Adipose tissue (tissue), 3 donors: ENCODE measurements around the gene RNASEH2A. TPM values are rescaled to one million over a fixed set of nuclear protein-coding genes. Genes with fewer than 3 reads are reported as not detected.

Experiments used
- H3K27ac ChIP-seq: one replicate; pipeline ENCODE4 v1.5.1; 2013; ENCODE audit warnings: low read depth, low read length
- WGBS, 3 donors: extraction: QIAGEN DNeasy Blood & Tissue Kit; methylation state at CpG; one replicate each; pipeline ENCODE4 v1.1.7; 2013; 5-methylcytosine and 5-hydroxymethylcytosine counted together
- polyA plus RNA-seq, 3 donors: library from polyadenylated mRNA; stranded (reverse); fragments of 200-250 nt; gene quantifications; one replicate each; pipeline ENCODE4 v1.2.3, GENCODE V29; 2013
- donor health status: healthy with polysubstance abuse.
- donor health status: Bipolar disorder and iron deficiency.
- donor health status: healthy.

RNASEH2A gene
- polyA plus RNA-seq, 3 donors = 3.3 to 6.4 (median 5.6) TPM

DNA sequence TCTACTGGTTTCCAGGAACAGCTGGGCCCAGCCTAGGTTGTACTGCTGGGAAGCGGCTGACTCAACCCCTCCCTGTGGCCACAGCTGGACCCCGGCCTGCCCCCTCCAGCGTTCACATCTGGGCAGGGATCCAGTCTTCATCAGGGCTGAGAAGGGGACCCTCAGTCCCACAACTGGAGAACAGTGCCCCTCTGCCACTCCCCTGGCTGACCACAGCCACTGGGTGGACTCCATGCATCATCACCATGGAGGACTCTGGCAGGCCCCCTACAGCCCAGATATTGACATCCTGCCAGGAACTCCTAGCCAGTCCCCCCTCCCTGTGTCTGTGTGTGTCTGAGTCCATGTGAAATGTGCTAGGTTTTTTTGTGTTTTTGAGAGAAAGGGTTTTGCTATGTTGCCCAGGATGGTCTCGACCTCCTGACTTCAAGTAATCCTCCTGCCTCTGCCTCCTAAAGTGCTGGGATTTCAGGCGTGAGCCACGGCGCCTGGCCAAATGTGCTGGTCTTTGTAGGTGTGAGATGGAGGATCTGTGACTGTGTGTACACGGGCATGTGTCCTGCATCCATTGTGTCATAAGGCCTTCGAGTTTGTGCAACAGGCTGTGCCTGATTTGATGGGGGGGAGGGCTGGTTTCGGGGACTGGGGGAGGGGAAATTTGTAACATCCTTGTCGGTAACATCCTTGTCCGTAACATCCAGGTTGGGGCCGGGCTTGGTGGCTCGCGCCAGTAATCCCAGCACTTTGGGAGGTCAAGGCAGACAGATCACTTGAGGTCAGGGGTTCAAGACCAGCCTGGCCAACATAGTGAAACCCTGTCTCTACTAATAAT, 27.0 kb upstream of the RNASEH2A start:
- WGBS, 3 donors = 44 to 72% (median 45%) methylated on average over 15 of the region's 15 CpGs
- peak overlapping the region; percentile 92 for H3K27ac ChIP-seq

DNA sequence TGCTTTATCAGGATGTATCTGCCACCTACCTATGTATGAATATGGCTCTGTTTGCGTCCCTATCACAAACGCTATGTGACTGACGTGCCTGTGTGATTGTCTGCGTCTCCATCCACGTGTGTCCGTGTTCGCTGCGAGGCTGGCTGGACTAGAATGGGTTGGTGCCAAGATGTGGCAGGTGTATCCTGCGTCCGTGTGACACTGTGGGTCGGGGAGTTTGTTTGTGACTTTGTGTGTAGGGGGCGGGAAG, 24.3 kb upstream of the RNASEH2A start:
- H3K27ac ChIP-seq = peak overlapping the region; percentile 83

DNA sequence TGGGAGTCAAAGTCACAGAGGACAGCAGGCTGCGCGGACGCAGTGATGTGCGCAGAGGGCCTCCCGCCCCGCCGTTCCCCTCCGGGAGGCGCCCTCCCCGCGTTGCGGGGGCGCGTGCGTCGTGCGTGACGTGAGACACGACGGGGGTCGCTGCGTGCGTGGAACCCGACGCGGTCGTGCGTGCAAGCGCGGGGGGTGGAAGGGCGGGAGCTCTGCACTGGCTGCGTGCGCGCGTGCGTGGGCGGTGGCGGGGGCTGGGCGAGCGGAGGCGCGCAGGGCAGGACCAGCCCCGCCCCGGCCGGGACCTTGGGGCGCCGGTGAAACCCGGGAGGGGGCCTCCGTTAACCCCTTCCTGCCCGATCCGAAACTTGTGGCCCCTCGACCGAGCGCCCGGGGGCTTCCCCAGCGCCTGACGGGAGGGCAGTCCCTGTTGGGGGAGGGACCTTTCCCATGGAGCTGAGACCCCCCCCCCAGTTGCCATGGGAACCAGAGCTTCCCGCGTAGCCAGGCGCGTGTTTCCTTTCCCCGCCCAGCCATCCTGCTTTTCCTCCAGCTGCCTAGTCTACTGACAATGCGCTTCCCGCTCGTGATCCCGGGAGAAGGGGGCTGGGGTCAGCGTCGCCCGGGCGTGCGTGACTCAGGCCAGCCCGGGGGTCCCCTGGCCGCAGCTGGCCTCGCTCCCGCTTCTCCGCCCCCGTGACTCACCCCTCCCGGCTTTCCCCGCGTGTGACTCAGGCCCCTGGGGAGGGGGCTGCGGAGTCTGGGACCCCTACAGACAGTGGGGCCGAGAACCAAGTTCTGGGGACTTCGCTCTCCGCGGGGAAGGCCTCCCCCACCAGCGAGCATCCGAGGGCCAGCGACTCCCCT, 23.7 kb upstream of the RNASEH2A start:
- WGBS, 3 donors = 1 to 2% (median 1%) methylated on average over 58 to 88 of the region's 88 CpGs
- peak overlapping the region; percentile 83 for H3K27ac ChIP-seq

More for the DNA sequence above, 24.3 kb upstream of the RNASEH2A start:
- WGBS, 3 donors = 1 to 2% (median 2%) methylated on average over 12 of the region's 12 CpGs

DNA sequence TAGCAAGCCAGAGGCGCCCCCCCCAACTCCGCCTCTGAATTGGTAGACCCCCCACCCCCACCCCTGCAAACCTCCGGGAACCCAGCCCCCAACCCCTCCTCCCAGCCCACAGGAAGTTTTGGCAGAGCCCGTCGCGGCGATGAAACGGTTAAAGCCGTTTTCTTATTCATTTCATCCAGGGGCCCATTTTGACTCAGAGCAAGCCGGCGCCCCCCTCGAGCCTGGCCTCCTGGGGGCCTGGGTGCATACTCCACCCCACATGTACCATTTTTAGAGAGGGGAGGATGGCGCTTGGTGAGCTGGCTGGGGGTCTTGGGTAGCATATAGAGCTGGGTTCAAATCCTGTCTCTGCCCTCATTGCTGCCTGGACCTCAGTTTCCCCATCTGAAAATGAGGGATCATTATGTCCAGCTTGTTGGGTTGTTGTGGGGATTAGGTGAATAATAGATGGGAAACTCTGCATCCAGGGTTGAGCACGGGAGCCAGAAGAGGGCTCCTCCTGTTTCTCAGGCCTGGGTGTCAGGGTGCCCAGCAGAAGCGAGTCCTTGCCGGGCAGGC, 23.0 kb upstream of the RNASEH2A start:
- H3K27ac ChIP-seq = peak overlapping the region; percentile 83
- WGBS, 3 donors = 11 to 22% (median 15%) methylated on average over 14 to 16 of the region's 16 CpGs

- WGBS, 3 donors = 21 to 30% (median 22%) methylated on average over 15 to 18 of the region's 19 CpGs
- peak overlapping the region; percentile 83 for H3K27ac ChIP-seq
Observed at GRCh38 chr19:12783849-12784393, 22.5 kb upstream of the RNASEH2A start.

- peak overlapping the region; percentile 98 for H3K27ac ChIP-seq
- 72 to 76% (median 72%) methylated on average over 10 of the region's 10 CpGs for WGBS, 3 donors
Observed at GRCh38 chr19:12784394-12784870, 22.0 kb upstream of the RNASEH2A start.

DNA sequence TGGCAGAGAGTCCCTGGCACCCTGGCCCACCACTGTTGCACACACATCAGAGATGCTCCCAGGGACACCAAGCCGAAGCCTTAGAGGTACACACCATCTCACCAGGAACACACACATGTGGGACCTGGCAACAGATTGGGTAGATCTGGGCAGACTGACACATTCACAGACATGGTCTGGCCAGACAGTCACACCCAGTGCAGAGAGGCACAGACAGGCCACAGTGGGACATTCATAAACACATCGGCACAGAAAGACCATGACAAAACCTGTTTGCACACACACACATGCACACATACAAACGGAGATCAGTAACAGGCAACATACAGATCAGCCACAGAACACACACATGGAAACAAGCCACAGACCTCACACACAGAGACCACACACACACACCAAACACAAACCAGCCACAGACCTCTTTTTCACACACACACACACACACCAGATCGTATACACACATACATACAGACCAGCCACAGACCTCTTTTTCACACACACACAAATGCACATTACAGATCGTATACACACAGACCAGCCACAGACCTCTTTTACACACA, 21.4 kb upstream of the RNASEH2A start:
- 46 to 73% (median 54%) methylated on average over 5 of the region's 5 CpGs for WGBS, 3 donors
- H3K27ac ChIP-seq = peak overlapping the region; percentile 98

DNA sequence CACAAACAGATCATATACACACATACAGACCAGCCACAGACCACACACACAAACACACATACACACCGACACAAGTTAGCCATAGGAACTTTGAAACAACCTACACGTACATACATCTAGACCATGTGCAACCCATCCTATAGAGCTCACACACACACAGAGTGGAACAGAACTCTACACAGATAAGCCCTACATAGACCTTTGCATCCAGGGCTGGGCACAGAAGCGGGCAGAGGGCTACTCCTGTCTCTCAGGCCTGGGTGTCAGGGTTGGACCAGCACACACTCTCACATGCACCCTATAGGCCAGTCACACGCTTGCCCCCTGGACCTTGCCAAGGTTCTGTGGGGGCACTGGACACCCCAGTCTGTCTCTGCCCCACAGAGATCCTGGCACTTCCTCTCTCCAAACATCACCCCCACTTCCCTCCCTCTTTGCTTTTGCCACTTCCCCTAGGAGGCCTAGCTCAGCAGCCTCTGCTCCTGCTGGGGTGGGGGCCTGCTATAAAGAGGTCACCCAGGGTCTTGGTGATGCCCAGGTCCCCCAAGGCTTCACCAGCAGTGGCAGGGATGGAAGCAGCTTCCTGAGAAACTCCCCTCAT, 20.9 kb upstream of the RNASEH2A start:
- peak overlapping the region; percentile 98 for H3K27ac ChIP-seq
- WGBS, 3 donors = 49 to 84% (median 57%) methylated on average over 4 of the region's 4 CpGs

DNA sequence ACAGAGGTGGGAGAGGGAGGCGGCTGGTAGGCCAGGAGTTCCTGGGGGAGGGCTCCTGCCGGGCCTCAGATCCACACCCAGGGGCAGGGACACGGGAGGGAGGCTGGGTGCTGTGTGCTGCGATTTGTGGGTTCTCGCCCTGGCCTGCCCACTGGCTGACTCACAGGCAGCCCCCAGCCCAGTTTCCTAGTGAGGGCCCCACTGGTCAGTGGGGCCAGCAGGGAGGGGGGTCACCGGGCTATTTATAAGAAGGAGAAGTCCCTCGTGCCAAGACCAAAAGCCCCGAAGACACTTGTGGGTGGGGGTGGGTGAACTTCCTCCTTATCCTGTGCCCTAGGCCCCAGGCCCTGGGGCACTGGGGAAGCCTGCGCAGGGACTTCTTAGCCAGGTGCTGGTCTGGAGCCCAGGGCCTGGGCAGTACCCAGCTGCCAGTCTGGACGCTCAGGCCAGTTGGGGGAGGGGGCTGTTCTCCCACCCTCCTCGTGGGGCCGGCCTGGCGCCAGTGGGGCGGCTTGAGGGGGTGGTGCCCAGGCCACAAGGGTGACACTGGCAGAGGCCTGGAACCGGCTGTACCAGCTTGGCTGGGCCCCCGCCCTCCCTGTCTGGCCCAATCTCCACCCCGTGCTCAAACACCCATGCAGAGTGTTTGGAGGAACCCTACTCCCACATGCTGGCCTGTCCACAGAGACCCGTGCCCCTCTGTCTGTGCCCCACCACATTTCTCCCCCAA, 20.1 kb upstream of the RNASEH2A start:
- WGBS, 3 donors = 30 to 36% (median 34%) methylated on average over 18 of the region's 18 CpGs
- H3K27ac ChIP-seq = peak overlapping the region; percentile 98

DNA sequence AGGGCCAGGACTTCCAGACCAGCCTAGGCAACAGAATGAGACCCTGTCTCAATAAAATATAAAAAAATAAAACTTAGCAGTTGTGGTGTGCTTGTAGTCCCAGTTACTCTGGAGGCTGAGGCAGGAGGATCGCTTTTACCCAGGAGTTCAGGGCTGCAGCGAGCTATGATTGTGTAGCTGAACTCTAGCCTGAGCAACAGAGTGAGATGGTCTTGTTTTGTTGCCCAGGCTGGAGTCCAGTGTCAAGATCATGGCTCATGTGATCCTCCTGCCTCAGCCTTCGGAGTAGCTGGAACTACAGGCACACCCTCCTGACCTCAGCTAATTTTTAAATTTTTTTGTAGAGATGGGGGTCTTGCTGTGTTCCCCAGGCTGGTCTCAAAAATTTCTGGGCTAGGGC, 19.4 kb upstream of the RNASEH2A start:
- WGBS, 3 donors = 78 to 93% (median 81%) methylated on average over 3 of the region's 3 CpGs
- H3K27ac ChIP-seq = no peak overlapping the region

- no peak overlapping the region for H3K27ac ChIP-seq
- WGBS, 3 donors = 74 to 86% (median 74%) methylated on average over 10 of the region's 10 CpGs
Observed at GRCh38 chr19:12787458-12787857, 18.9 kb upstream of the RNASEH2A start.

DNA sequence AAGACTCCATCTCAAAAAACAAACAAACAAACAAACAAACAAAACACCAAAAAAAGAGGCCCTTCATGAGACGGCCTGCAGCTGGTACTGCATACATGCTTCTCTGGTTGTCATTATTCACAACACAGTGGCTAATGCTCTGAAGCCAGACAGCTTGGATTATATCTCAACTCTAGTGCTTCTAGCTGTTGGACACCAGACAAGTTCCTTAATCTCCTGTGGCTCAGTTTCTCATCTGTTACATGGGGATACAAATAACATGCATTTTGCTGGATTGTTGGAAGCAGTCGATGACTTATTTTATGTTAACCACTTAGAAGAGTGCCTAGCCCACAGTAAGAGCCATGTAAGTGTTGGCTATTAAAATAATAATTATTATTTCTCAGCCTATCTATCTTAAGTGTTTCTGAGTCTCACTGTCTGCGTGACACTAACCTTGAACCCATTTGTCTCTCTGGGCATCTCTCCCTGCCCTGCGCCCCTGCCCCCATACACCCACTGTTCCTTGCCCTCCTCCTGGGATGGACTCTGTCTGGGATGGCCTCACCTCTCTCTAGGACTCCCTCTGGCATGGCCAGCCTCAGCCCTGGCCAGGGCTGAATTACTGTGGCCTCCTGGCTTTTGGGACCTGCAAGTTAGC, 18.2 kb upstream of the RNASEH2A start:
- 37 to 51% (median 48%) methylated on average over 4 of the region's 4 CpGs for WGBS, 3 donors

GRCh38 chr19:12788682-12789097, 17.7 kb upstream of the RNASEH2A start:
- 0 to 8% (median 1%) methylated on average over 12 of the region's 12 CpGs for WGBS, 3 donors
- peak overlapping the region; percentile 100 for H3K27ac ChIP-seq

More for the DNA sequence above, 18.2 kb upstream of the RNASEH2A start:
- H3K27ac ChIP-seq = peak overlapping the region; percentile 100

DNA sequence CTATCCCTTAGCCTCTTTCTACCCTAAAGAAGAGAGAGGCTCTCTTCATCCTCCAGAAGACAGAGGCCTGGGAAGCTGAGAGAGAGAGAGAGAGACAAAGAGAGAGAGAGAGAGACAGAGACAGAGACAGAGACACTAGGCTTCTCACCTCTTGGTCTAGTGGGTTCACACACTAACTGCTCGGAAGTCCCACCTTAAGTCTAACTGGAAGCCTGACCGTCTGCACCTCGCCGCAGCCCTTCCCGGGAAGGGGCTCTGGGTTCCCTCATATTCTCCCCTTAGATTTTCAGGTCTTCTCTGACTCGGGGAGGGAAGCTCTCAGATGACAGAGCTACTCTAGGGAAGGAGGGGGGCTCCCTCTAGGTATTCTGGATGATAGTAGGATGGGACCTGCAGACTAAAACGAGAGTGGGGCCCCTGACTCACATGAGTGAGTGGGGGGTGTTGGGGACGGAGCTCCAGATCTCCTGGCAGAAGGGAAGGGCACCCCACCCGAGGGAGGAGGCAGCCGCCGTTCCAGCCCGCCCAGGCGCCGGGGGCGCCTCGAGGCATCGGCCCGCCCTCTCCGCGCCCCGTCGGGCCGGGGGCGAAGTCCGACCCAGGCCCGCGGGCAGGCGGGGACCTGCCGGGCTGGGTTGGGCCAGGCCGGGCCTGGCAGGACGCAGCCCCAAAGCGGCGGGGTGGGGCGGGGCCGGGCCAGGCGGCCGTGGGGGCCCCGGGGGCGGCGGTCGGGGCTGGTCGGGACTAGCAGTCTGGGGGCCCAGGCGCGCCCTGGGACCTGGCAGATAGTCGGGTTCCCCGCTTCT, 17.1 kb upstream of the RNASEH2A start:
- 0 to 6% (median 1%) methylated on average over 28 to 46 of the region's 46 CpGs for WGBS, 3 donors
- H3K27ac ChIP-seq = peak overlapping the region; percentile 100

DNA sequence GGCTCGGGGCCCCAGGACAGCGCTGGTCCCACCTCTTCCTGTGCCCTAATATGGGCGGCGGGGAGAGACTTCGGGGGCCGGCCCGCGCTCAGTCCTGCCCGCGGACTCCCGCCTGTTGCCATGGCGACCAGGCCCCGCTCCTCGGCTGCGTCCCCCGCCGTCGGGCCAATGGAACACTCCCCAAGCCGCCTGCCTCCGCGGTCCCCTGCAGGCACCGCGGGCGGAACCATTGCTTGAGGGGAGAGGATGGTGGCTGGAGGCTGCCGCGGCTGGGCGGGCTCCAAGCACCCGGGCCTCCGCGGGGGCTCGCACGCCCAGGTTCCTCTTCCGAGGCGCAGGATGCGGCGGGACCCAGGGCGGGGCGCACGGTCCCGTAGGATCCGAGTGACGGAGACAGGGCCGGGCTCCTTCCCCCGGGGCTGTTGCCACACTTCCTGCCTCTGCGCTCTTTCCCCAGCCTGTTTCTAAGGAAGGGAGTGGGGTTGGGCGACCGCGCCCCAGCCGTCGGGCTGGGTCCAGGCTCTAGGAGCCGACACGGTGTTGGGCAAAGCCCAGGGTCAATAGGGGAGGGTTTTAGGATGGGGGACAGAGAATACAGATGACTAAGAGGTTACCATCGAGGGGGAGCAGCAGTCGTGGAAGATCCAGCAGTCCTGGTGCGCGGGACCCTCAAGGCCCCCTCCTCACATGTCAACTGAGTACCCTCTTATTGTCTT, 16.3 kb upstream of the RNASEH2A start:
- H3K27ac ChIP-seq = peak overlapping the region; percentile 100
- 0 to 1% (median 0%) methylated on average over 53 to 56 of the region's 56 CpGs for WGBS, 3 donors
